ENCODE data around the gene ST3GAL5.

ST3GAL5 gene

DNA sequence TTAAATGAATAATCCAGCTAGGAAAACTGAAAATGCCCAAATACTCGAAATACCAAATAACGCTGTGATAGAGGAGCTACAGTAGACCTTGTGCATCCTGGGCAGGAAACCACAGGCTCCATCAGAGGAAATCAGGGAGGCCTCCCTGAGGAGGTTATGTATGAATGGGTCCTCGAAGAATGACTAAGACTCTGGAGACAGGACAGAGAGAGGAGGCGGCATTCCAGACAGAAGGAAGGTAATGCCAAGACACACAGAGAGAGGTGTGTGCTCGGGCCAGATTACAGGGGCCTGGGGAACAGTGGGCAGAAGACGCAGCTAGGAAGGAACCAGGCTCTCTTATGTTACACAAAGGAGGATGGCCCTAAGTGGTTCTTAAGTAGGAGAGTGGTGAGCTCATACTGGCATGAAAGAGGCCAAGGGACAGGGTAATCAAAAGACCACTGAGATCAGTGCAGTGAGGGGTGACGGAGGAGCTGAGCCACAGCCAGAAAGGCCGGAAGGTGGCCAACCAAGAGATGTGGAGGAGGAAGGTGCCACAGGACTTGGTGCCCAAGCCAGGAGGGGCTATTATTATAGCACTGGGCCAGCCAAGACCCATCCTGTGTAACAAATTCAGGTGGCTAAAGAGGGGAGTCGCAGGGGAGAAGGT, 9.9 kb downstream of the ST3GAL5 start:
- peaks cover 24 to 63% (median 30%) of the 10 kb centered on the region in 10 experiments for H3K4me1 ChIP-seq
- no peak for TF ChIP-seq Cebpa-rat (IDR thresholded peaks at IDR 0.05)
- H4K20me1 ChIP-seq = peaks cover 0 to 66% (median 0%) of the 10 kb centered on the region in 11 experiments; a peak in 6 of 22 replicates
- H3K27ac ChIP-seq = peak overlapping the region in 4 of 11 experiments; percentile 2 to 48 (median 16); a peak in 2 of 22 replicates
- H3K9me3 ChIP-seq (replicated peaks in 1 of 11) = peaks cover 28 to 39% (median 34%) of the 10 kb centered on the region in 11 experiments
- H3K36me3 ChIP-seq = peaks cover 7 to 36% (median 16%) of the 10 kb centered on the region in 11 experiments; a peak in 20 of 22 replicates
- H3K4me3 ChIP-seq = no peak overlapping the region
- no peaks in the 10 kb centered on the region for H3K27me3 ChIP-seq
- peak overlapping the region; percentile 67 to 91 (median 76) for H3K4me2 ChIP-seq
- H3K9ac ChIP-seq = peak overlapping the region in 3 of 11 experiments; percentile 10 to 21 (median 16); a peak in 1 of 22 replicates

DNA sequence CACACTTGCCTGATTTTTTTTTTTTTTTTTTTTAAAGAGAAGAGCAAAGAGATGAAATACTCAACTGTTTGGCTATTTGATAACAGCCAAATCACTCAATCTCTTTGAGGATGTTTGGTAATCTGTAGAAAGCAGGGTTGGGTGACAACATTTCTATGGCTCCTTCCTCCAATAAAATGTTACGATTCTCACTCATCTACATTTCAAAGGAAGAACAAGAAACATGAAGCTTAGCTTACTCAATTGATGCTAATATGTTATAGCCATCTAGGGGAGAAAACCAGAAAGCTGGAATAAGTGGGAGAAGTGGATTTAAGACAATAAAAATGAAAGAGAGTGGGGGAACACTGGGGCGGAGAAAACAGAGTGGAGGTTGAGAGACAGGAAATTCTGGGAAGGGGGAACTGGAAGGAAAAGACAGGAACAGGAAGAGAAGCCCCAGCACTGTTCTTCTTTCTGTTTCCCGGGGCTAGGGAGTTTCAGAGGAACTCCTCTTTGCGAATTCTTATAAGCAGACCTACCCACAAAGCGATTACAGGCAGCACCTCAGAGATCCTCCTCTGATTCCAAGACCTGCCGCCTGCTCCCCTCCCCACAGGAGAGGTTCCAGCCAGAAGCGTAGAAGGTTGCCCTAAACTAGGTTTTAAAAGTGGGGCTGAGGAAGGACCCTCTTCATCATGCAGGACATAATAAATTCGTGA, 13.3 kb downstream of the ST3GAL5 start:
- Histone ChIP-seq H3K27me3 (no peaks in the 10 kb centered on the region), H4K20me1 (peaks cover 0 to 92% (median 0%) of the 10 kb centered on the region in 11 experiments; a peak in 8 of 22 replicates), H3K9ac (peak overlapping the region in 2 of 11 experiments; percentile 48 to 60; a peak in 4 of 22 replicates), H3K4me2 (peak overlapping the region; percentile 5 to 87 (median 57); a peak in 20 of 22 replicates), H3K36me3 (peaks cover 0 to 23% (median 0%) of the 10 kb centered on the region in 11 experiments; a peak in 6 of 22 replicates), H3K9me3 (replicated peaks in 1 of 11) (peaks cover 0 to 6% (median 4%) of the 10 kb centered on the region in 11 experiments; a peak in 14 of 22 replicates), H3K27ac (peak overlapping the region in 3 of 11 experiments; percentile 4 to 21 (median 10); a peak in 4 of 22 replicates), H3K4me1 (peaks cover 24 to 60% (median 30%) of the 10 kb centered on the region in 10 experiments), H3K4me3 (no peak overlapping the region)
- no peak for TF ChIP-seq Cebpa-rat (IDR thresholded peaks at IDR 0.05)

- H3K4me2 ChIP-seq = no peak overlapping the region
- H3K9me3 ChIP-seq (replicated peaks in 1 of 11) = no peaks in the 10 kb centered on the region
- H3K4me1 ChIP-seq = peaks cover 16 to 62% (median 22%) of the 10 kb centered on the region in 10 experiments
- no peaks in the 10 kb centered on the region for H3K27me3 ChIP-seq
- H3K9ac ChIP-seq = no peak overlapping the region
- H4K20me1 ChIP-seq = peaks cover 0 to 95% (median 0%) of the 10 kb centered on the region in 11 experiments; a peak in 9 of 22 replicates
- no peak overlapping the region for H3K4me3 ChIP-seq
- peaks cover 0 to 33% (median 0%) of the 10 kb centered on the region in 11 experiments; a peak in 6 of 22 replicates for H3K36me3 ChIP-seq
- TF ChIP-seq Cebpa-rat (IDR thresholded peaks at IDR 0.05) = no peak
- no peak overlapping the region for H3K27ac ChIP-seq
These were observed 15.1 kb downstream of the ST3GAL5 start for GRCh38 chr2:85873679-85874078.

DNA sequence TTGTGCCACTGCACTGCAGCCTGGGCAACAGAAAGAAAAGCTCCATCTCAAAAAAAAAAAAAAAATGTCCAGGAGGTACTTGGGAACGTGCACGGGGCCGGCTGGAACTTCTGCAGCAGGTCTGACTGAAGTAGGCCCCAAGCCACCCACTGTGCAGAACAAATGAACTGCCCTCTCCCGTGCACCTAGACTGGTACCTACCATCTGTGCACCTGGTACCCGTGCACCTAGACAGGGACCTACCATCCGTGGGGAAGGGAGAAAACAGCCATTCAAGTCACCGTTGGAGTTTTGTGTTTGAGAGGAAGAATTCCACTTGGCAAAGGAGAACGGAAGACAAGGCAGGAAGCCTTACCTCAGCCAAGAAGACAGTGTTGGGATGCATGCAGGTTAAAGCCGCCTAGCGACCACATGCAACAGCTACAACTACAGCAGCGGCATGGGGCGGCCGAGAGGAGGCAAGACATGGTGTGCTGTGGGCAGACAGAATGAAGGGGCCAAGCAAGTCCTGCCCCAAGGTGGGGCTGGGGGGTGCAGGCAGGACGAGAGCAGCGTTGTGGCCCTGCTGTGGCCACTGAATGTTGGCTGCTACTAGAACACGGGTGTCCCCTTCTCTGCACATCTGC, 16.1 kb downstream of the ST3GAL5 start:
- no peak for TF ChIP-seq Cebpa-rat (IDR thresholded peaks at IDR 0.05)
- no peak overlapping the region for H3K4me2 ChIP-seq
- H3K9me3 ChIP-seq (replicated peaks in 1 of 11) = no peaks in the 10 kb centered on the region
- peaks cover 0 to 94% (median 0%) of the 10 kb centered on the region in 11 experiments; a peak in 9 of 22 replicates for H4K20me1 ChIP-seq
- H3K27me3 ChIP-seq = no peaks in the 10 kb centered on the region
- no peak overlapping the region for H3K9ac ChIP-seq
- H3K4me3 ChIP-seq = no peak overlapping the region
- H3K36me3 ChIP-seq = peaks cover 0 to 37% (median 0%) of the 10 kb centered on the region in 11 experiments; a peak in 6 of 22 replicates
- H3K4me1 ChIP-seq = peaks cover 8 to 52% (median 14%) of the 10 kb centered on the region in 10 experiments; a peak in 19 of 20 replicates
- H3K27ac ChIP-seq = no peak overlapping the region

GRCh38 chr2:85871494-85872164, 17.2 kb downstream of the ST3GAL5 start:
- H3K27me3 ChIP-seq = no peaks in the 10 kb centered on the region

GRCh38 chr2:85868822-85869221, 20.0 kb downstream of the ST3GAL5 start:
- Histone ChIP-seq H3K9me3 (replicated peaks in 1 of 11) (no peaks in the 10 kb centered on the region), H4K20me1 (peaks cover 0 to 96% (median 0%) of the 10 kb centered on the region in 11 experiments; a peak in 9 of 22 replicates), H3K4me3 (no peak overlapping the region), H3K27me3 (no peaks in the 10 kb centered on the region), H3K9ac (no peak overlapping the region), H3K27ac (no peak overlapping the region), H3K4me1 (peaks cover 0 to 20% (median 6%) of the 10 kb centered on the region in 10 experiments; a peak in 11 of 20 replicates), H3K4me2 (0 out of 22 replicates have a peak overlapping the region, but pooled peaks of 1 of the 11 experiments have one; percentile 81), H3K36me3 (peaks cover 0 to 39% (median 0%) of the 10 kb centered on the region in 11 experiments; a peak in 3 of 22 replicates)
- TF ChIP-seq Cebpa-rat (IDR thresholded peaks at IDR 0.05) = no peak

More at GRCh38 chr2:85871494-85872164, 17.2 kb downstream of the ST3GAL5 start:
- TF ChIP-seq Cebpa-rat (IDR thresholded peaks at IDR 0.05) = no peak
- Histone ChIP-seq H3K4me2 (no peak overlapping the region), H3K36me3 (peaks cover 0 to 36% (median 0%) of the 10 kb centered on the region in 11 experiments; a peak in 4 of 22 replicates), H3K9me3 (replicated peaks in 1 of 11) (no peaks in the 10 kb centered on the region), H4K20me1 (peaks cover 0 to 98% (median 0%) of the 10 kb centered on the region in 11 experiments; a peak in 9 of 22 replicates), H3K27ac (no peak overlapping the region), H3K4me1 (peaks cover 8 to 45% (median 14%) of the 10 kb centered on the region in 10 experiments; a peak in 19 of 20 replicates), H3K4me3 (no peak overlapping the region), H3K9ac (no peak overlapping the region)

GRCh38 chr2:85867556-85868292, 21.1 kb downstream of the ST3GAL5 start:
- H3K4me2 ChIP-seq = no peak overlapping the region
- H3K27me3 ChIP-seq = no peaks in the 10 kb centered on the region
- H3K36me3 ChIP-seq = peaks cover 0 to 40% (median 3%) of the 10 kb centered on the region in 11 experiments; a peak in 6 of 22 replicates
- H3K4me1 ChIP-seq = peaks cover 0 to 20% (median 6%) of the 10 kb centered on the region in 10 experiments; a peak in 11 of 20 replicates
- no peaks in the 10 kb centered on the region for H3K9me3 ChIP-seq (replicated peaks in 1 of 11)
- H3K9ac ChIP-seq = no peak overlapping the region
- H4K20me1 ChIP-seq = peaks cover 0 to 95% (median 0%) of the 10 kb centered on the region in 11 experiments; a peak in 9 of 22 replicates
- no peak overlapping the region for H3K4me3 ChIP-seq
- no peak for TF ChIP-seq Cebpa-rat (IDR thresholded peaks at IDR 0.05)
- no peak overlapping the region for H3K27ac ChIP-seq

Measured in BLaER1 treated with 17β-estradiol and CSF1 and Interleukin-3, amounts not matched to agents 10 nM and 100 nM (cell line).